Astrocyte of the cerebellum (primary cell): Measurements from ENCODE around the gene TTI1.
A peak's percentile ranks its signal among the peaks of the same experiment; 100 is the strongest.

ENCODE experiments used
- DNase-seq: peaks from one replicate; pipeline ENCODE4 v3.0.0-alpha.2; 2011; ENCODE audit warnings: low read depth
- H3K4me3 ChIP-seq: 2 replicates; pipeline ENCODE4 v1.5.1; 2011; ENCODE audit warnings: mild to moderate bottlenecking, low read depth, low read length, moderate library complexity
- CTCF ChIP-seq: IDR thresholded peaks from 2 replicates; pipeline ENCODE4 v1.5.1; 2012; ENCODE audit warnings: low read length, low read depth, moderate library complexity, mild to moderate bottlenecking; ENCODE audit errors: missing control alignments
- in situ Hi-C: cut with HindIII; loops from 2 replicates; pipeline ENCODE4 v1.10.0; 2017; ENCODE audit warnings: low sequenced_read_pairs

Gene TTI1

DNA sequence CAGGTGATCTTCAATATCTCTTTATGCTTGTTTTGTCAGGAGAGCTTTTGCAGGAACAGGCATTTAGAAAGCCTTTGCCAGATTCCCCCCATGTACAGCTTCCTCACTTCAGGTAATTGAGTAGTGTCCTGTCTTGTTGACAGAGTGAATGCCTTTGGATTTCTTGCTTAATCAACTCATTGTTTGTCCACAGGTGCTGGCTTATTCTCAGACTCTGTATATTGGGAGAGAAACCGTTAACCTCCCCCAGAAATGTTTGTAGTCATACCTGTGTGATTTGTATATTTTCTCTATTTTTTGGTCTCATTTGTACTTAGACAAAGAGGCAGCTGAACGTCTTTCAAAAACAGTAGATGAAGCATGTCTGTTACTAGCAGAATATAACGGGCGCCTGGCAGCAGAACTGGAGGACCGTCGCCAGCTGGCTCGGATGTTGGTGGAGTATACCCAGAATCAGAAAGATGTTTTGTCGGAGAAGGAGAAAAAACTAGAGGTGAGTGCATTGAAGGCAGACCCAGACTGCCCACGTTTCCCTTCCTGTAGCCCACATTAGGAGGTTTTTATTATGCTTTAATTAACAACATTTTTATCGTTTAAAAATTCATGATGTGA lies 32.6 kb upstream of the TTI1 start:
- no peak for DNase-seq
- in situ Hi-C loops: no loop called here
- TF ChIP-seq CTCF: no peak
- no peak overlapping the region for H3K4me3 ChIP-seq

- in situ Hi-C loops: no loop called here
- DNase-seq: no peak
- H3K4me3 ChIP-seq: no peak overlapping the region
- no peak for TF ChIP-seq CTCF
These were observed 30.8 kb upstream of the TTI1 start for GRCh38 chr20:38063911-38064530.

- H3K4me3 ChIP-seq: no peak overlapping the region
- TF ChIP-seq CTCF: no peak
- no peak for DNase-seq
- in situ Hi-C loops: no loop called here
These were observed 29.6 kb upstream of the TTI1 start for GRCh38 chr20:38062890-38063289.

DNA sequence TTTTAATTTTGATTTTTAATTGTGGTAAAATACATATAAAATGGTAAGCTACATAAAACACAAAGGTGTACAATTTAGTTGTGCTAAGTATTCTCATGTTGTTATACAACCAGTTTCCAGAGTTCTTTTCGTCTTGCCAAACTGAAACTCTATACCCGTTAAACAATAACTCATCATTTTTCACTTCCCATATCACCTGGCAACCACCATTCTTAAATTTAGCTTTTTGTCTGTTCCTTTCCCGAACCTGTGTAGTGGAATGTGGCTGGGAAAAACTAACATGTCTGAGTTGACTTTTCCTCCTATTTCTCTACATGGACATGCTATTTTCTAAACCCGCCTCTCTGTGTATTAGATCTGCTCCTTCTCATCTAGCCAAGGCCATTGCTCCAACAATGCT lies 27.9 kb upstream of the TTI1 start:
- TF ChIP-seq CTCF: no peak
- in situ Hi-C loops: no loop called here
- DNase-seq: no peak
- H3K4me3 ChIP-seq: no peak overlapping the region

DNA sequence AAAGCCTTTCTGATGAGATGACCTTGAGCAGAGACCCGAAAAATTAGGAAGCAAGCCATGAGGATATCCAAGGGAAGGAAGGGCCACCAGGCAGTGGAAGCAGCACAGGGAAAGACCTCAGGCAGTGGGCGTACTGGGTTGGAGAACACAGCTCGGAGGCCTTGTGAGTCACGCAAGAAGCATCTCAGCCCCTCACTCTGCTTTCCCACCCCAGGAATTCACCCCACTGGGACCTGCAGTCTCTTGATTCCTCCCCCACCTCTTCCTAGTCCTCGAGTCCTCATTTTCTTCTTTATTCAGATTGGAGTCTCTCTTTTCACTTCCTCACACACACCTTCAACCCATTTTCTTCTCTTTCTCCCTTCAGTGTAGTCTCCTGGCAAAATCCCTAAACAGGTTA lies 27.3 kb upstream of the TTI1 start:
- in situ Hi-C loops: no loop called here
- H3K4me3 ChIP-seq: no peak overlapping the region
- TF ChIP-seq CTCF: no peak
- DNase-seq: peak; percentile 27

DNA sequence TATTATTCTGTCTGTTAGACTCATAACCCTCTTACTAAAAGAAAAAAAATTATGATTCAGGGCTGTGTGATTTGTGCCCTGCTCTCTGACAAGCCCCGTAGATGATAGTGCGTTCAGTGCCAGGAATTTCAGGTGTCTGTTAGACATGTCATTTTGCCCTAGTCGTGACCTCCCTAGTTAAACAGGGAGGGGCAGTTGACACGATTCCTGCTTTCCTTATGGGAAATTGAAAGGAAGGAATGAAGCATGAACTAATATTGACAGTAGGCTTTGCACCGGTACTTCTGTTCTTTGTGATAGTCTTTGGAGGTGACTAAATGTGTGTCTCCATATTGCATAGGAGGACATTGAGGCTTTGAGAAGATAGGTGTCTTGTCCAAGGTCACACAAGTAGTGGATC lies 26.6 kb upstream of the TTI1 start:
- in situ Hi-C loops: no loop called here
- no peak for TF ChIP-seq CTCF
- DNase-seq: no peak
- no peak overlapping the region for H3K4me3 ChIP-seq
